Measurements from ENCODE around the gene HTR1B.

HTR1B gene

GRCh38 chr6:77454386-77454785, 8.9 kb downstream of the HTR1B start:
- H3K9me3 ChIP-seq (ENCODE audit: severe bottlenecking), result no peaks in the 10 kb centered on the region
- no peak overlapping the region for H3K27ac ChIP-seq
- DNase-seq, result no peak
- no peak overlapping the region for H3K4me3 ChIP-seq (ENCODE audit: low read depth, low read length)
- no peaks in the 10 kb centered on the region for H3K27me3 ChIP-seq (ENCODE audit: insufficient read depth, low read depth, severe bottlenecking)
- no peaks in the 10 kb centered on the region for H3K36me3 ChIP-seq
- no peak for TF ChIP-seq CTCF (IDR thresholded peaks at IDR 0.05; ENCODE audit: low read depth, low read length)

DNA sequence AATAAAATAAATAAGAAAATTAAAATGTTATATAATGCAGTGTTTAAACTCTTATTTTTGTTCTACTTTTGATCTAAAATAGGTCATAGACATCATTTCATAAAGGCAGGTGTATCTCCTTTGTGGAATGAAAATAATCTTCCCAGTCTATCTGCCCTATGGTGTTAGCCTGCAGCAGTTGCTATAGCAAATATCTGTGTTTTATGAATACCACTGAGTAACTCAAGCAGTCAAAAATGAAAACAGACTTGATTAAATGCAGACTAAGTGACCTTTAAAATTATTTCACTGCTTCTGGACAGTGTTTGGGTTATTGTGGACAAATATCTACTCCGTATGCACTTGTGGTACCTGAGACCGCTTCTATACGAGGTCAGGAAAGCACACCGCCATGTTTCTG, 11.8 kb downstream of the HTR1B start:
- DNase-seq, result no peak
- H3K9me3 ChIP-seq (ENCODE audit: severe bottlenecking), result no peaks in the 10 kb centered on the region
- no peaks in the 10 kb centered on the region for H3K36me3 ChIP-seq
- no peak overlapping the region for H3K4me3 ChIP-seq (ENCODE audit: low read depth, low read length)
- no peak for TF ChIP-seq CTCF (IDR thresholded peaks at IDR 0.05; ENCODE audit: low read depth, low read length)
- H3K27me3 ChIP-seq (ENCODE audit: insufficient read depth, low read depth, severe bottlenecking), result no peaks in the 10 kb centered on the region
- H3K27ac ChIP-seq, result no peak overlapping the region

DNA sequence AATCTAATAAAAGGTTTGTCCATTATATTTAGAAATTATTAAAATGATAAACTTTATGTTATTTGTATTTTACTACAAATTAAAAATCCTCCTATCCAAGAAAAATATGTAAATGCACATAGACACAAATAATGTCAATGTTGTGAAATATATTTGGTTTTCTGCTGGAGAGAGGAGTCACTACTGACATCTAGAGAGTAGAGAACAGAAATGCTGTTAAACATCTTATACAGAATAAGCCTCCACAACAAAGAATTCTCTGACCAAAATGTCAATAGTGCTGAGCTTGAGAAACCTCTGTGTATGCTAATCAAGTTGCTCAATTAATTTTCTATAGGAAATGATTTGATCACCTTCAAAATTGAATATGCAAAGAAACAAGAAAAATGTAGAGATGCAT, 12.4 kb downstream of the HTR1B start:
- no peaks in the 10 kb centered on the region for H3K36me3 ChIP-seq
- no peak for DNase-seq
- no peak for TF ChIP-seq CTCF (IDR thresholded peaks at IDR 0.05; ENCODE audit: low read depth, low read length)
- H3K9me3 ChIP-seq (ENCODE audit: severe bottlenecking), result no peaks in the 10 kb centered on the region
- no peaks in the 10 kb centered on the region for H3K27me3 ChIP-seq (ENCODE audit: insufficient read depth, low read depth, severe bottlenecking)
- no peak overlapping the region for H3K4me3 ChIP-seq (ENCODE audit: low read depth, low read length)
- no peak overlapping the region for H3K27ac ChIP-seq

- H3K9me3 ChIP-seq (ENCODE audit: severe bottlenecking), result no peaks in the 10 kb centered on the region
- no peak overlapping the region for H3K27ac ChIP-seq
- DNase-seq, result no peak
- no peaks in the 10 kb centered on the region for H3K36me3 ChIP-seq
- TF ChIP-seq CTCF (IDR thresholded peaks at IDR 0.05; ENCODE audit: low read depth, low read length), result no peak
- H3K27me3 ChIP-seq (ENCODE audit: insufficient read depth, low read depth, severe bottlenecking), result no peaks in the 10 kb centered on the region
- H3K4me3 ChIP-seq (ENCODE audit: low read depth, low read length), result no peak overlapping the region
Measured at GRCh38 chr6:77448546-77448945, 14.7 kb downstream of the HTR1B start.

- no peak overlapping the region for H3K4me3 ChIP-seq (ENCODE audit: low read depth, low read length)
- no peaks in the 10 kb centered on the region for H3K36me3 ChIP-seq
- H3K27me3 ChIP-seq (ENCODE audit: insufficient read depth, low read depth, severe bottlenecking), result no peaks in the 10 kb centered on the region
- no peak for DNase-seq
- H3K9me3 ChIP-seq (ENCODE audit: severe bottlenecking), result no peaks in the 10 kb centered on the region
- TF ChIP-seq CTCF (IDR thresholded peaks at IDR 0.05; ENCODE audit: low read depth, low read length), result no peak
- H3K27ac ChIP-seq, result no peak overlapping the region
Measured at GRCh38 chr6:77447254-77447653, 16.0 kb downstream of the HTR1B start.

DNA sequence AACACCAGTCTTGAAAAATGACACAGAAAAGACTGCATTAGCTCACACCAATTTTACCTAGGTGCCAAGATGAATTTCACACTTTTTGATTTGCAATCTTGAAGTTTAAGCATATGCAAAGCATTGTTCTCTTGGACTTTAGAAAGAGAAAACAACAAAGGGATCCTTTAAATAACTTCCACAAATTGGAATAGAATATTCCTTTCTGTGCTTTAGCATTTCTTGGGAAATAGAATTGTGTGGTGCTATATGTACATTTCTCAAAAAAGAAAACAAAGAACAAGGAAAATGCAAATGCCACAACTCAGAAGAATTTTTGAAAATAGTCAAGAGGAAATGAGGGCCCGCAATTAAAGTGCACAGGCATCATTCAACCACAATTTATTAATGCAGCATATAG, 17.0 kb downstream of the HTR1B start:
- Histone ChIP-seq H3K36me3 (no peaks in the 10 kb centered on the region), H3K4me3 (ENCODE audit: low read depth, low read length) (no peak overlapping the region), H3K27ac (no peak overlapping the region), H3K9me3 (ENCODE audit: severe bottlenecking) (no peaks in the 10 kb centered on the region), H3K27me3 (ENCODE audit: insufficient read depth, low read depth, severe bottlenecking) (no peaks in the 10 kb centered on the region)
- TF ChIP-seq CTCF (IDR thresholded peaks at IDR 0.05; ENCODE audit: low read depth, low read length), result no peak
- DNase-seq, result no peak

All from WERI-Rb-1 (cell line).